ENCODE data around the gene VKORC1. TPM values are rescaled to one million over a fixed set of nuclear protein-coding genes. Genes with fewer than 3 reads are reported as not detected.

The VKORC1 gene
- total and polyA plus RNA-seq, 2 of the 8 experiments (the other 6 are each of a cell fraction or from before 2014, with no cell fraction given), result 84.1 to 483 TPM

DNA sequence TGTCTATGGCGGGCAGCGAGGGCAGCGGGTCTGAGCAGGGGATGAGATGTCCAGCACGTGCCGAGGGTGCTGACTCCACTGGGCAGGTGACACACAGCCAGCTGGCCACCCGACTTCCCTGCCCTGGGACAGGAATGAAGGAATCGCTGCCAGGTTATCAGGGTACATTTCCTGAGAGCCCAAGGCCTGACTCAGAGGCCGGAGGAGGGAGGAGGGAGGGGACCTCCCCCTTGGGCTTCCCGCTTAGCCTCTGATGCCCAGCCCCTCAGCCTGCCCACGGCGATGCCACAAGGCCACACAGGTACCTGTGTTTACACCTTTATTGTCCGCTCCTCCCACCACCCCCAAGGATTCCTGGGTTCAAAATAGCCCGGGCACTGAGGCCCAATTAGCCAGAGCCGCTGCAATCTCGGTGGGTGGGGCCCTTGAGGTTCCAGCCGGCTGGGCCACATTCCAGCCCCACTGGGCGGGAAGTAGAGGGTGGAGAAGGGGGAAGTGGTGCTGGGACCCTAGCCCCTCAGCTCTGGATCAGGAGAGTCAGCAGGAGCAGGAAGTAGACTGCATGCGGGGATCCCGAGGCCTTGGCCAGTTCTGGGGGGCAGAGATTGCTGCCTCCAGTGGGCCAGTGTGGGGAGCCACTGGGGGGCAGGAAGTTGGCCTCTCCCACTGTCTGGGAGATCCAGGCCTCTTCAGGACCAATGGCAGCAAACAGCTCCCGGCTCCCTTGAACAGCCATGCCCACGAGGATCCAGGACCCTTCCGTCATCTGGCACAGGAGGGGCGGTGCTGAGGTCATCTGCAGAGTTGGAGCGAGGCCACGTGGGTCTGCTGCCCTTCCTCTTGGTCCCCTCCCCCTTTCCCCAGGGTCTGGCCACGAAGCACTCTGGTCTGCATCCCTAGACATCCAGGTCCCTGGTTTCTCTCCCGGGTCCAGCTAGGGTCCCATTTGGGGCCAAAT, 44.3 kb upstream of the VKORC1 start:
- DNase-seq (ENCODE audit: low read depth in 1 of 2, low spot score in 2 of 2), result peak in 1 of 2 experiments; percentile 70
- Histone ChIP-seq H3K27ac (ENCODE audit: low read depth, low read length) (0 out of 2 replicates have a peak overlapping the region, but pooled peaks have one; percentile 31), H3K9me3 (ENCODE audit: insufficient read depth in 2 of 2, low read depth in 1 of 2, low read length in 1 of 2) (no peaks in the 10 kb centered on the region), H4K20me1 (replicated peaks in 1 of 2; ENCODE audit: control insufficient read depth in 1 of 2, insufficient read depth in 2 of 2, low read length in 2 of 2) (peaks cover under 1 to 4% of the 10 kb centered on the region in 2 experiments), H3K4me2 (ENCODE audit: insufficient read depth in 1 of 2, low read depth in 2 of 2, low read length in 2 of 2) (peak overlapping the region; percentile 4 to 37; a peak in 3 of 4 replicates), H2BK15ac (ENCODE audit: low read length) (peak overlapping the region; percentile 36), H2BK120ac (replicated peaks; ENCODE audit: low read depth, low read length) (peak overlapping the region; percentile 5), H4K91ac (replicated peaks; ENCODE audit: insufficient read length, low read length) (peak overlapping the region; percentile 95), H3K4me3 (ENCODE audit: extremely low read depth in 1 of 4, insufficient read depth in 2 of 4, low read depth in 3 of 4, low read length in 4 of 4) (no peak overlapping the region; a peak in 1 of 8 replicates), H3K27me3 (replicated peaks in 1 of 4; ENCODE audit: control insufficient read depth in 3 of 4, extremely low read depth in 1 of 4, insufficient read depth in 3 of 4, low read length in 3 of 4) (peaks cover 1 to 13% (median 9%) of the 10 kb centered on the region in 4 experiments; a peak in 5 of 7 replicates), H4K5ac (ENCODE audit: insufficient read length, low read depth, low read length) (peak overlapping the region; percentile 56), H2BK20ac (ENCODE audit: low read length) (peak overlapping the region; percentile 38; the same call in 1 of the 2 replicates), H3K79me1 (ENCODE audit: low read depth, low read length) (peaks cover 4% of the 10 kb centered on the region), H4K8ac (ENCODE audit: extremely low read depth, insufficient read depth, low read length) (peak overlapping the region; percentile 64; the same call in 1 of the 2 replicates), H3K18ac (ENCODE audit: extremely low read depth, low read length) (peak overlapping the region; percentile 72), H3K9ac (replicated peaks in 1 of 4; ENCODE audit: extremely low read depth in 1 of 4, low read depth in 3 of 4, low read length in 3 of 4) (no peak overlapping the region), H3K4ac (replicated peaks; ENCODE audit: insufficient read length, low read depth, low read length) (no peak overlapping the region), H3K79me2 (ENCODE audit: control insufficient read depth in 1 of 2, insufficient read depth in 2 of 2, low read length in 2 of 2) (peaks cover 0 to 6% of the 10 kb centered on the region in 2 experiments; a peak in 1 of 4 replicates), H2AK5ac (ENCODE audit: low read depth, low read length) (peak overlapping the region; percentile 76; the same call in 1 of the 2 replicates), H3K23ac (ENCODE audit: insufficient read length) (no peak overlapping the region), H3K4me1 (replicated peaks in 1 of 4; ENCODE audit: control insufficient read depth in 3 of 4, insufficient read depth in 4 of 4, low read length in 3 of 4) (peaks cover 5 to 39% (median 30%) of the 10 kb centered on the region in 4 experiments), H2BK5ac (ENCODE audit: low read depth, low read length) (peak overlapping the region; percentile 71; the same call in 1 of the 2 replicates), H3K56ac (replicated peaks; ENCODE audit: insufficient read length, low read depth, low read length) (no peak overlapping the region), H2AFZ (ENCODE audit: low read length) (no peak overlapping the region), H3K36me3 (ENCODE audit: control insufficient read depth in 2 of 4, insufficient read depth in 4 of 4, low read length in 3 of 4) (peaks cover 0 to 1% (median 0%) of the 10 kb centered on the region in 4 experiments; a peak in 1 of 8 replicates), H2BK12ac (ENCODE audit: low read depth, low read length) (peak overlapping the region; percentile 78; the same call in 1 of the 2 replicates), H3K23me2 (ENCODE audit: low read depth, low read length) (peaks cover 20% of the 10 kb centered on the region), H3K14ac (ENCODE audit: insufficient read length) (no peak overlapping the region)
- POLR2A ChIA-PET (ENCODE audit: partially characterized antibody), result interaction anchor here (0.6 to 34.9 kb wide), 8 partner anchors 9 to 197 kb away, joined by 3 to 713 read pairs (median 6); partner anchors contain the start of genes BCKDK, FUS, KAT8 and PRSS8
- CTCF ChIA-PET (ENCODE audit: partially characterized antibody), result interaction anchor here (0.7 to 8.1 kb wide), 8 partner anchors 10 to 185 kb away, joined by 3 to 56 read pairs (median 3); no protein-coding TSS in a partner anchor
- WGBS, 2 experiments (ENCODE audit: extremely low coverage in 1 of 2, insufficient coverage in 1 of 2, insufficient read length in 1 of 2, insufficient replicate concordance in 2 of 2, low coverage in 1 of 2, low lambda C conversion rate in 2 of 2, missing lambda C conversion rate in 1 of 2), result 58% methylated on average over 25 of the region's 27 CpGs; no CpG with 5 or more reads in 1 of the 2 experiments
- FAIRE-seq, result no peak
- TF ChIP-seq, protein P1, sequence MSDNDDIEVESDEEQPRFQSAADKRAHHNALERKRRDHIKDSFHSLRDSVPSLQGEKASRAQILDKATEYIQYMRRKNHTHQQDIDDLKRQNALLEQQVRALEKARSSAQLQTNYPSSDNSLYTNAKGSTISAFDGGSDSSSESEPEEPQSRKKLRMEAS (IDR thresholded peaks at IDR 0.05), result peak; percentile 65
- peak in 1 of 2 experiments; percentile 55; a peak in 1 of 3 replicates for TF ChIP-seq POLR2A (IDR thresholded peaks at IDR 0.05; ENCODE audit: control extremely low read depth in 1 of 2, low read depth in 2 of 2, low read length in 2 of 2)
- TF ChIP-seq SUZ12 (IDR thresholded peaks at IDR 0.05; ENCODE audit: low read length), result no peak
- TF ChIP-seq GTF2F1 (IDR thresholded peaks at IDR 0.05; ENCODE audit: borderline replicate concordance, low read depth, low read length), result no peak
- no peak for TF ChIP-seq USF2 (IDR thresholded peaks at IDR 0.05; ENCODE audit: low read length)
- no peak for TF ChIP-seq FOSL1 (IDR thresholded peaks at IDR 0.05; ENCODE audit: insufficient read depth, low read depth, low read length)
- no peak for TF ChIP-seq POU5F1 (IDR thresholded peaks at IDR 0.05; ENCODE audit: low read depth, low read length)
- TF ChIP-seq YY1 (IDR thresholded peaks at IDR 0.05; ENCODE audit: low read depth, low read length), result no peak
- peak; percentile 92 for TF ChIP-seq TEAD4 (IDR thresholded peaks at IDR 0.05; ENCODE audit: low read depth, low read length)
